Activated CD4-positive, alpha-beta memory T cell treated with anti-CD3 and anti-CD28 coated beads, Interleukin-2, amount 10 ng/mL, durations not matched to agents 7 days and 5 days (primary cell): ENCODE results near the gene SLC26A8. TPM values are rescaled to one million over a fixed set of nuclear protein-coding genes. Genes with fewer than 3 reads are reported as not detected.
"Not testable (repeated sequence)": the region's sequence is repeated elsewhere in the genome, so short reads cannot be mapped to it uniquely, and the experiment has no call there.

Experiments
- CTCF ChIA-PET: fragments of 350-600 bp; sonication (Branson Sonifier 250); formaldehyde crosslinking; loops from one replicate; lab custom pipeline; 2021; ENCODE audit warnings: antibody characterized with exemption, inconsistent platforms; lab: Charles Lee
- POLR2A ChIA-PET: fragments of 350-600 bp; sonication (Branson Sonifier 250); formaldehyde crosslinking; loops from one replicate; lab custom pipeline; 2021; ENCODE audit warnings: antibody characterized with exemption; lab: Charles Lee
- DNase-seq: peaks from one replicate; pipeline ENCODE4 v3.0.0-alpha.2; 2020
- H3K27ac Mint-ChIP-seq: one replicate; pipeline ENCODE4 v1.8.0; 2021; ENCODE audit warnings: mild to moderate bottlenecking, mixed read lengths
- H3K27me3 Mint-ChIP-seq: one replicate; pipeline ENCODE4 v1.8.0; 2021; ENCODE audit warnings: mixed read lengths
- H3K36me3 Mint-ChIP-seq: one replicate; pipeline ENCODE4 v1.8.0; 2021; ENCODE audit warnings: low read depth, mixed read lengths
- H3K4me1 Mint-ChIP-seq: one replicate; pipeline ENCODE4 v1.8.0; 2021; ENCODE audit warnings: mixed read lengths
- H3K4me3 Mint-ChIP-seq: one replicate; pipeline ENCODE4 v1.8.0; 2021; ENCODE audit warnings: mild to moderate bottlenecking, mixed read lengths
- H3K9me3 Mint-ChIP-seq: one replicate; pipeline ENCODE4 v1.8.0; 2021; ENCODE audit warnings: mixed read lengths
- total RNA-seq, 2 experiments: library from RNA; stranded (reverse); gene quantifications; one replicate each; pipeline ENCODE4 v1.2.3, GENCODE V29; 2021

SLC26A8 gene
- total RNA-seq, 2 experiments from 2014 or later: not detected

- ChIA-PET CTCF (no interaction called here), POLR2A (interaction anchor here (2.9 kb wide), 1 partner anchor 10 kb away, joined by 9 read pairs; the partner anchor contains the start of gene SRPK1)
Measured at GRCh38 chr6:35931120-35931561, 93.3 kb downstream of the SLC26A8 start.

GRCh38 chr6:35929601-35930000 lies 94.8 kb downstream of the SLC26A8 start:
- POLR2A ChIA-PET: no interaction called here
- no peak overlapping the region for H3K4me3 Mint-ChIP-seq
- no peak for DNase-seq
- H3K4me1 Mint-ChIP-seq: no peaks in the 10 kb centered on the region
- CTCF ChIA-PET: interaction anchor here (1.2 to 1.6 kb wide), 2 partner anchors 98 to 165 kb away, joined by 3 to 4 read pairs; partner anchors contain the start of gene MAPK14
- peaks cover 1% of the 10 kb centered on the region for H3K27me3 Mint-ChIP-seq
- no peaks in the 10 kb centered on the region for H3K9me3 Mint-ChIP-seq
- H3K27ac Mint-ChIP-seq: no peak overlapping the region
- H3K36me3 Mint-ChIP-seq: peaks cover under 1% of the 10 kb centered on the region

More at GRCh38 chr6:35931120-35931561, 93.3 kb downstream of the SLC26A8 start:
- H3K36me3 Mint-ChIP-seq: no peaks in the 10 kb centered on the region
- peaks cover 5% of the 10 kb centered on the region for H3K27me3 Mint-ChIP-seq
- no peak overlapping the region for H3K27ac Mint-ChIP-seq
- no peak overlapping the region for H3K4me3 Mint-ChIP-seq
- no peak for DNase-seq
- no peaks in the 10 kb centered on the region for H3K9me3 Mint-ChIP-seq
- no peaks in the 10 kb centered on the region for H3K4me1 Mint-ChIP-seq

- no peaks in the 10 kb centered on the region for H3K9me3 Mint-ChIP-seq
- no peak for DNase-seq
- peaks cover 3% of the 10 kb centered on the region for H3K36me3 Mint-ChIP-seq
- H3K4me1 Mint-ChIP-seq: peaks cover 12% of the 10 kb centered on the region
- no peak overlapping the region for H3K4me3 Mint-ChIP-seq
- CTCF ChIA-PET: interaction anchor here (0.8 kb wide), 1 partner anchor 689 kb away, joined by 3 read pairs; no protein-coding TSS in a partner anchor
- no peaks in the 10 kb centered on the region for H3K27me3 Mint-ChIP-seq
- POLR2A ChIA-PET: no interaction called here
- no peak overlapping the region for H3K27ac Mint-ChIP-seq
Measured at GRCh38 chr6:35926509-35927215, 97.8 kb downstream of the SLC26A8 start.

GRCh38 chr6:35925961-35926360 lies 98.5 kb downstream of the SLC26A8 start:
- DNase-seq: no peak
- peaks cover 3% of the 10 kb centered on the region for H3K36me3 Mint-ChIP-seq
- POLR2A ChIA-PET: no interaction called here
- no peak overlapping the region for H3K4me3 Mint-ChIP-seq
- H3K9me3 Mint-ChIP-seq: no peaks in the 10 kb centered on the region
- no peaks in the 10 kb centered on the region for H3K27me3 Mint-ChIP-seq
- CTCF ChIA-PET: interaction anchor here (0.8 kb wide), 1 partner anchor 690 kb away, joined by 3 read pairs; no protein-coding TSS in a partner anchor
- H3K4me1 Mint-ChIP-seq: peaks cover 16% of the 10 kb centered on the region
- H3K27ac Mint-ChIP-seq: no peak overlapping the region

GRCh38 chr6:35924146-35924545 lies 100.3 kb downstream of the SLC26A8 start:
- no peak overlapping the region for H3K27ac Mint-ChIP-seq
- no peak for DNase-seq
- H3K36me3 Mint-ChIP-seq: peaks cover 12% of the 10 kb centered on the region
- no peaks in the 10 kb centered on the region for H3K9me3 Mint-ChIP-seq
- ChIA-PET CTCF (interaction anchor here (1.5 kb wide), 1 partner anchor 105 kb away, joined by 5 read pairs; no protein-coding TSS in a partner anchor), POLR2A (no interaction called here)
- H3K4me3 Mint-ChIP-seq: no peak overlapping the region
- H3K27me3 Mint-ChIP-seq: no peaks in the 10 kb centered on the region
- peaks cover 16% of the 10 kb centered on the region for H3K4me1 Mint-ChIP-seq

GRCh38 chr6:35922139-35922554 lies 102.3 kb downstream of the SLC26A8 start:
- DNase-seq: no peak
- Mint-ChIP-seq H3K27me3 (no peaks in the 10 kb centered on the region), H3K27ac (no peak overlapping the region), H3K4me1 (peaks cover 34% of the 10 kb centered on the region), H3K36me3 (peaks cover 21% of the 10 kb centered on the region), H3K4me3 (peak overlapping the region; percentile 90), H3K9me3 (no peaks in the 10 kb centered on the region)
- POLR2A ChIA-PET: interaction anchor here (0.9 to 4.2 kb wide), 5 partner anchors 9 to 106 kb away, joined by 3 to 22 read pairs (median 7); partner anchors contain the start of gene MAPK14
- CTCF ChIA-PET: interaction anchor here (0.6 to 1.7 kb wide), 2 partner anchors 34 to 623 kb away, joined by 3 to 4 read pairs; no protein-coding TSS in a partner anchor

- peak within 1 kb of the TSS; percentile 95 for H3K4me3 Mint-ChIP-seq
- ChIA-PET CTCF (interaction anchor here (1.7 kb wide), 1 partner anchor 35 kb away, joined by 4 read pairs; no protein-coding TSS in a partner anchor), POLR2A (interaction anchor here (0.6 to 4.2 kb wide), 7 partner anchors 9 to 467 kb away, joined by 3 to 22 read pairs (median 7); partner anchors contain the start of gene MAPK14)
- peaks cover 31% of the 10 kb centered on the region for H3K36me3 Mint-ChIP-seq
- H3K4me1 Mint-ChIP-seq: peaks cover 41% of the 10 kb centered on the region
- peak; percentile 90 for DNase-seq
- H3K27me3 Mint-ChIP-seq: no peaks in the 10 kb centered on the region
- peak within 1 kb of the TSS; percentile 90 for H3K27ac Mint-ChIP-seq
- no peaks in the 10 kb centered on the region for H3K9me3 Mint-ChIP-seq
Measured at GRCh38 chr6:35920793-35921732, 103.4 kb downstream of the SLC26A8 start, which contains the start of gene SRPK1. Gene SRPK1 (minus strand): TSS chr6:35921098. CDS start chr6:35921056, 42 bp downstream.

- CTCF ChIA-PET: no interaction called here
- peaks cover 41% of the 10 kb centered on the region for H3K4me1 Mint-ChIP-seq
- H3K27me3 Mint-ChIP-seq: no peaks in the 10 kb centered on the region
- H3K36me3 Mint-ChIP-seq: peaks cover 34% of the 10 kb centered on the region
- DNase-seq: peak; percentile 55
- peak overlapping the region; percentile 95 for H3K4me3 Mint-ChIP-seq
- H3K9me3 Mint-ChIP-seq: no peaks in the 10 kb centered on the region
- H3K27ac Mint-ChIP-seq: peak overlapping the region; percentile 90
- POLR2A ChIA-PET: interaction anchor here (1.9 to 4.2 kb wide), 3 partner anchors 8 to 108 kb away, joined by 7 to 22 read pairs (median 9); partner anchors contain the start of gene MAPK14
Measured at GRCh38 chr6:35919827-35920751, 104.4 kb downstream of the SLC26A8 start.

- peak overlapping the region; percentile 95 for H3K4me3 Mint-ChIP-seq
- POLR2A ChIA-PET: interaction anchor here (1.3 to 4.2 kb wide), 2 partner anchors 12 to 109 kb away, joined by 3 to 22 read pairs; partner anchors contain the start of gene MAPK14
- no peaks in the 10 kb centered on the region for H3K9me3 Mint-ChIP-seq
- no peak for DNase-seq
- H3K27ac Mint-ChIP-seq: peak overlapping the region; percentile 90
- H3K4me1 Mint-ChIP-seq: peaks cover 41% of the 10 kb centered on the region
- no peaks in the 10 kb centered on the region for H3K27me3 Mint-ChIP-seq
- peaks cover 36% of the 10 kb centered on the region for H3K36me3 Mint-ChIP-seq
- CTCF ChIA-PET: no interaction called here
Measured at GRCh38 chr6:35919085-35919826, 105.2 kb downstream of the SLC26A8 start.

GRCh38 chr6:35916893-35917292 lies 107.5 kb downstream of the SLC26A8 start:
- CTCF ChIA-PET: interaction anchor here (1.1 to 1.5 kb wide), 3 partner anchors 13 to 178 kb away, joined by 3 to 4 read pairs (median 3); no protein-coding TSS in a partner anchor
- H3K4me3 Mint-ChIP-seq, DNase-seq, H3K27me3 Mint-ChIP-seq, H3K9me3 Mint-ChIP-seq: not testable (repeated sequence)
- POLR2A ChIA-PET: interaction anchor here (2.1 kb wide), 1 partner anchor 112 kb away, joined by 5 read pairs; the partner anchor contains the start of gene MAPK14
- H3K36me3 Mint-ChIP-seq: peaks cover 55% of the 10 kb centered on the region
- H3K27ac Mint-ChIP-seq: peak overlapping the region; percentile 36
- peaks cover 30% of the 10 kb centered on the region for H3K4me1 Mint-ChIP-seq

- peaks cover 27% of the 10 kb centered on the region for H3K4me1 Mint-ChIP-seq
- no peak overlapping the region for H3K27ac Mint-ChIP-seq
- DNase-seq: no peak
- POLR2A ChIA-PET: no interaction called here
- peaks cover 64% of the 10 kb centered on the region for H3K36me3 Mint-ChIP-seq
- no peaks in the 10 kb centered on the region for H3K27me3 Mint-ChIP-seq
- no peak overlapping the region for H3K4me3 Mint-ChIP-seq
- peaks cover 4% of the 10 kb centered on the region for H3K9me3 Mint-ChIP-seq
- CTCF ChIA-PET: interaction anchor here (1.1 to 1.2 kb wide), 2 partner anchors 12 to 179 kb away, joined by 3 read pairs; no protein-coding TSS in a partner anchor
Measured at GRCh38 chr6:35916056-35916455, 108.4 kb downstream of the SLC26A8 start.
